HepG2 (cell line): Measurements from ENCODE around the gene RHOG. TPM values are rescaled to one million over a fixed set of nuclear protein-coding genes. Genes with fewer than 3 reads are reported as not detected.
A peak's percentile ranks its signal among the peaks of the same experiment; 100 is the strongest.

ENCODE experiments used
- CSRNP1 ChIP-seq: sonication (generic); formaldehyde crosslinking; IDR thresholded peaks from 2 replicates; pipeline ENCODE4 v1.8.1; 2023; ENCODE audit warnings: mild to moderate bottlenecking, missing genetic modification reagents
- GFI1 ChIP-seq: sonication (generic); formaldehyde crosslinking; IDR thresholded peaks from 2 replicates; pipeline ENCODE4 v1.5.0; 2020; ENCODE audit warnings: missing genetic modification reagents, mild to moderate bottlenecking, borderline replicate concordance
- GTF2F1 ChIP-seq: fragments of 150-350 bp; IDR thresholded peaks from 2 replicates; pipeline ENCODE4 v1.6.1; 2014; ENCODE audit warnings: low read length
- MEIS2 ChIP-seq: sonication (generic); formaldehyde crosslinking; IDR thresholded peaks from 2 replicates; pipeline ENCODE4 v1.9.0; 2021; ENCODE audit warnings: mild to moderate bottlenecking, missing genetic modification reagents
- MYPOP ChIP-seq: sonication (generic); formaldehyde crosslinking; IDR thresholded peaks from 2 replicates; pipeline ENCODE4 v1.8.1; 2023; ENCODE audit warnings: mild to moderate bottlenecking, moderate library complexity, missing genetic modification reagents
- PRDM4 ChIP-seq: sonication (generic); formaldehyde crosslinking; IDR thresholded peaks from 2 replicates; pipeline ENCODE4 v1.9.0; 2021; ENCODE audit warnings: missing genetic modification reagents, borderline replicate concordance
- RFX3 ChIP-seq: IDR thresholded peaks from 2 replicates; pipeline ENCODE4 v1.6.1; 2016; ENCODE audit warnings: missing biosample characterization, missing genetic modification reagents
- SALL1 ChIP-seq: sonication (generic); formaldehyde crosslinking; IDR thresholded peaks from 2 replicates; pipeline ENCODE4 v1.8.0; 2022; ENCODE audit warnings: mild to moderate bottlenecking, missing genetic modification reagents
- SNAPC5 ChIP-seq: sonication (generic); formaldehyde crosslinking; IDR thresholded peaks from 2 replicates; pipeline ENCODE4 v1.8.1; 2023; ENCODE audit warnings: mild to moderate bottlenecking, missing genetic modification reagents, borderline replicate concordance
- STAT6 ChIP-seq: sonication (generic); formaldehyde crosslinking; IDR thresholded peaks from 2 replicates; pipeline ENCODE4 v1.4.0; 2020; ENCODE audit warnings: missing genetic modification reagents, mild to moderate bottlenecking, borderline replicate concordance
- ZBTB20 ChIP-seq: sonication (generic); formaldehyde crosslinking; IDR thresholded peaks from 2 replicates; pipeline ENCODE4 v1.8.1; 2023; ENCODE audit warnings: missing genetic modification reagents, low read depth, mild to moderate bottlenecking, borderline replicate concordance
- ZNF18 ChIP-seq: sonication (generic); formaldehyde crosslinking; IDR thresholded peaks from 2 replicates; pipeline ENCODE4 v1.8.0; 2022; ENCODE audit warnings: mild to moderate bottlenecking, missing genetic modification reagents; ENCODE audit not compliant: insufficient replicate concordance
- ZNF326 ChIP-seq: sonication (generic); formaldehyde crosslinking; IDR thresholded peaks from 2 replicates; pipeline ENCODE4 v1.4.0; 2020; ENCODE audit warnings: missing genetic modification reagents, borderline replicate concordance
- ZNF512 ChIP-seq: sonication (generic); formaldehyde crosslinking; IDR thresholded peaks from 2 replicates; pipeline ENCODE4 v1.4.0; 2020; ENCODE audit warnings: mild to moderate bottlenecking, missing genetic modification reagents
- ZNF775 ChIP-seq: sonication (generic); formaldehyde crosslinking; IDR thresholded peaks from 2 replicates; pipeline ENCODE4 v1.4.0; 2020; ENCODE audit warnings: missing genetic modification reagents, mild to moderate bottlenecking, moderate library complexity, borderline replicate concordance
- polyA plus RNA-seq, 8 experiments: library from polyadenylated mRNA; depleted of rRNA in 3 of 8; stranded (reverse) in 7 of 8; unstranded in 1 of 8; fragments of >200 nt; fragmentation: Illumina TruSeq in 4 of 8; extraction: Trizol in 4 of 8; gene quantifications; 2 replicates each; pipeline versions ENCODE4 v1.2.1 to v1.2.3, GENCODE V29; 2011 to 2016; ENCODE audit warnings: low read depth in 4 of 8, missing spikeins in 1 of 8, mixed read lengths in 1 of 8; ENCODE audit not compliant: insufficient read depth in 1 of 8
- total RNA-seq, 5 experiments: library from RNA; depleted of rRNA; stranded (reverse); fragments of >200 nt; fragmentation: Illumina TruSeq; extraction: Trizol; gene quantifications; 2 replicates each; pipeline ENCODE4 v1.2.3, GENCODE V29; 2016; ENCODE audit warnings: low read depth in 1 of 5

RHOG gene
- total and polyA plus RNA-seq, 2 of the 13 experiments (the other 11 are each of a cell fraction or from before 2014, with no cell fraction given): 7.7 to 23.4 TPM

- TF ChIP-seq MYPOP (CRISPR knock-in tag) (no peak; the same call in 1 of the 2 replicates), GTF2F1 (no peak), SNAPC5 (CRISPR knock-in tag) (no peak), ZNF18 (CRISPR knock-in tag) (no peak), ZNF326 (CRISPR knock-in tag) (no peak), ZBTB20 (CRISPR knock-in tag) (no peak; the same call in 1 of the 2 replicates), STAT6 (no peak), ZNF775 (no peak; the same call in 1 of the 2 replicates), RFX3 (no peak), GFI1 (CRISPR knock-in tag) (no peak), ZNF512 (CRISPR knock-in tag) (no peak), PRDM4 (CRISPR knock-in tag) (no peak), MEIS2 (no peak), SALL1 (CRISPR knock-in tag) (peak; percentile 41; the same call in 1 of the 2 replicates), CSRNP1 (CRISPR knock-in tag) (no peak)
Observed at GRCh38 chr11:3807909-3808860, 32.6 kb downstream of the RHOG start, which contains the start of gene PGAP2 (continued).
